Activated CD8-positive, alpha-beta memory T cell treated with anti-CD3 and anti-CD28 coated beads, Interleukin-2, amount 50 U/mL, for 48 hours (primary cell): ENCODE results near the gene RPS6KA2.
A peak's percentile ranks its signal among the peaks of the same experiment; 100 is the strongest.

Source experiments
- DNase-seq: peaks from one replicate; pipeline ENCODE4 v3.0.0-alpha.2; 2020

The RPS6KA2 gene

DNA sequence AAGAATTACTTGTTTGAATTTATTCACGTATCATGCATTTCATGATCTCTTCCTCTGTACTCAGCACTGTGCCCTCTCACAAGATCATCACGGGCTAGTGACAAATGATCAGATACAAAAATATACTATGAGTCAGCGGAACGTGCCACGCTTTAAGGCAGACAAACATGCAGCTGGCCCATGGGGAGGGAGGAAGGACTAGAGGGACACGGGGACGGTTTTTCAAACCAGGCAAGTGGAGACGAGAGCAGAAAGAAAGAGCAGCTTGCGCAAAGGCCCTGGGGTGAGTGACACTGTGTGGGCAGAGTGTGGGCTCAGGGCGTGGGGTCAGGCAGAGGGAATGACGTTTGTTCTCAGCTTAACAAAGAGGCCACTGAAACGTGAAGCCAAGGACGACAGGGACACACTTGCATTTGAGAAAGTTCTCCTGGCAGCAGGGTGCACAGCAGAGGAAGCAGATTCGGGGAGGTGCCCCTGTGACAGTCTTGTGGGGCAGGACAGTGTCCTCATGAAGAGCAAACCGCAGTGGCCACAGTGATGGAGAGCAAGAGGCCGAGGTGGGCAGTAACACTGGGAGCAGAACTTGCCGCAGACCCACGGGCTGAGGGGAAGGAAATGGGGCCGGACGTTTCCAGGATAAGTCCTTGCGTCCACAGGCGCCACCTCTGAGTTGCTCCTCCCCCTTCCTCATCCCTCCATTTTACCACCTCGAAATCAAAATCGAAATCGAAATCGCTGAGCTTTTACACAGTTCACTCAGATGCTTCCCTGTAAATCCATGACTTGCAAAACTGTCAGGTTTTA, 6.9 kb upstream of the RPS6KA2 start:
- peak; percentile 43 for DNase-seq

- peak; percentile 28 for DNase-seq
Measured at GRCh38 chr6:166632731-166633130, 5.7 kb upstream of the RPS6KA2 start.

DNA sequence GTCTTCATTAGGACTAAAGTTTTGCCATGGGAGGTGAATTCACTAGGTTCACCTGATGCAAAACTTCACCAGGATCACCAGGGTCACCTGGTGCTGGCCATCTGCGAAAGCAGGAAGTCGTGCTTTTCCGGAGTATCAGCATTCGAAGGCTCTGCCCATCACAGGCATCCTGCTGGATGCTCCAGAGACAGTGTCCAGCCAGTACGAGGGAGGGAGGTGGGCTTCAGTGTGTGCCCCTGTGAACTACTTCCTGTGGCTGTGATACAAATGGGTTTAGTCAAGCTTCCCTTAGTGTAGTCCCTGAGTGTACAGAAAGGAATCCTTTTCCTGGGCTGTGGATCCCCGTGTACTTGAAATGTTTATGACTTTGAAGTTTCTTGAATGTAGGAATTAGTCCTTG, 3.4 kb upstream of the RPS6KA2 start:
- no peak for DNase-seq

- no peak for DNase-seq
Measured at GRCh38 chr6:166629628-166630027, 2.6 kb upstream of the RPS6KA2 start.

DNA sequence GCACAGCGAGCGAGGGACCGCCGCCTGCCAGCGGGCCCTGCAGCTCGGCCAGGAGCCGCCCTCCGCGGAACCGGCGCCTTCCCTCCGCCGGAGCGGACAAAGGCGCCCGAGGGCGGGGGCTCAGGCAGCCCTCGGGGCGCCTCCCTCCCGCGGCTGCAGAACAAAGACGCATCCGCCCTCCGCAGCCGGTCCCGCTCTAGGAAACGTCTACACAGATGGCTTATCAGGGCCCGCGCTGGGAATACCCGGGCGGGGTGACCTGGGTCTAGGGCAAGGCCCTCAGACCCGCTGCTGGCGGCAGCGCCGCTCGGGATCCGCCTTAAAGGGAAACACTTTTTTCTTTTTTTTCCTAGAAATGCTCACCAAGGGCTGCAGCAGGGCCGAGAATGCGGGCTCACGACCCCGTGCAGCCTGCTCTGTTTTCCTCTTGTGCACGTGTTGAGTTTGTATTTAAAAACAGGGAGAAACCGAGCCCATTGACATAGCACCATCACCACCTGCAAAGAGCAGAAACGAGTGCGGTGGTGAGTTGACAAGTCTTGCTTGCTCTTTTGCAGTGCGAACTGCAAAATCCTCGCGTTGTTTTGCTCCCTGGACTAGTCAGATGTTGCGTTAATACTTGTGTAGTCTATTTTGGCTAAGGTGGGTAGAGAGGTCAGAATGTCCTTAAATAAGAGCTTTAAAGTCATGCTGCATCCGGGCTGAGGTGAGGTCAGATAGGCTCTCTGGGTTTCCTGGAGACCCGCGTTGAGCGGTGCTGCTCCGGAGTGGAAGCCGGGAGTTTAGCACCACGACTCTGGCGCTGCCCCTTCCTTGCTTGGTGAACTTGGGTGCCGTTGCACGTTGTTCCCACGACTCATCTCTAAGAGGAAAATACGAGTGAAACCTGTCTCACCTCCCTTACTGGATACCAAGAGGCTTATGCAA, 1.1 kb upstream of the RPS6KA2 start:
- peak; percentile 72 for DNase-seq

- peak; percentile 66 for DNase-seq
Measured at GRCh38 chr6:166626177-166627032, 646 bp downstream of the RPS6KA2 start.

- DNase-seq = no peak
Measured at GRCh38 chr6:166625356-166625755, 1.7 kb downstream of the RPS6KA2 start.

DNA sequence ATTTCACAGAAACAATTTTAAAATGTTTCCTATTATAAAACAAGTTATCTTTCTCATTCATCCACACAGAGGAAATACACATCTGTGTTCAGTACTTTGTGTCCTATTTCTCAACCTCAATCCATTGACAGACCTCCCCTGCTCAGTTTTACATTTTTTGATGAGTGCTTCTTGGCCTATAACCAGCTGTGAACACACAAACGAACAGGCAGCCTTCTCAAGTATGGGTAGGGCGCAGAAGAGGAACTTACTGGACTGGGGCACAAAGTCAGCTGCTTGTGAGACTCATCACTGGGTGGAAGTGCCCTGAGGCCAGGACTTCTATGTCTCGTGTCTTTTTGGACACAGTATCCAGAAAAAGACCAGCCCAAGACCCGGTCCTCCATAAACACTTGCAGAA, 2.8 kb downstream of the RPS6KA2 start:
- DNase-seq = peak; percentile 41

DNA sequence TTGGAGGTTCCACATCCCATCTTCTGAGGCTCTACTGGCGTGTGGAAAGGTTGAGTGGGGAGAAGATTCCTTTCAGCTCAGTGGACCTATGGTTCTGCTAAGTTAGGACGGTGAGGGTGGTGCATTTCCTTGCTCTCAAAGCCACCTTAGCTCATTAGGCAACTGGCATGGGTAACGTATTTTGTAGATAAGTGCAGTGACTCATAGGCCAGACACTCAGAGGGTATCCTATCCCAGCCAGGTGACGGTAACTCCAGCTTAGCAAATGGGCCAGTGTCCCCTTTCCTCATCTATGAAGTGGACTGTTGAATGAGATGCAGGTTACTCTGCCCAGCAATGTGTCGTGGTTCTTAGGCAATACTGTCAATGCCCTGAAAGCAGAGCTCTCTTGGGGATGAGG, 3.7 kb downstream of the RPS6KA2 start:
- no peak for DNase-seq

GRCh38 chr6:166621114-166621540, 5.9 kb downstream of the RPS6KA2 start:
- no peak for DNase-seq

GRCh38 chr6:166620478-166621113, 6.5 kb downstream of the RPS6KA2 start:
- DNase-seq = no peak

GRCh38 chr6:166619912-166620311, 7.1 kb downstream of the RPS6KA2 start:
- DNase-seq = no peak

DNA sequence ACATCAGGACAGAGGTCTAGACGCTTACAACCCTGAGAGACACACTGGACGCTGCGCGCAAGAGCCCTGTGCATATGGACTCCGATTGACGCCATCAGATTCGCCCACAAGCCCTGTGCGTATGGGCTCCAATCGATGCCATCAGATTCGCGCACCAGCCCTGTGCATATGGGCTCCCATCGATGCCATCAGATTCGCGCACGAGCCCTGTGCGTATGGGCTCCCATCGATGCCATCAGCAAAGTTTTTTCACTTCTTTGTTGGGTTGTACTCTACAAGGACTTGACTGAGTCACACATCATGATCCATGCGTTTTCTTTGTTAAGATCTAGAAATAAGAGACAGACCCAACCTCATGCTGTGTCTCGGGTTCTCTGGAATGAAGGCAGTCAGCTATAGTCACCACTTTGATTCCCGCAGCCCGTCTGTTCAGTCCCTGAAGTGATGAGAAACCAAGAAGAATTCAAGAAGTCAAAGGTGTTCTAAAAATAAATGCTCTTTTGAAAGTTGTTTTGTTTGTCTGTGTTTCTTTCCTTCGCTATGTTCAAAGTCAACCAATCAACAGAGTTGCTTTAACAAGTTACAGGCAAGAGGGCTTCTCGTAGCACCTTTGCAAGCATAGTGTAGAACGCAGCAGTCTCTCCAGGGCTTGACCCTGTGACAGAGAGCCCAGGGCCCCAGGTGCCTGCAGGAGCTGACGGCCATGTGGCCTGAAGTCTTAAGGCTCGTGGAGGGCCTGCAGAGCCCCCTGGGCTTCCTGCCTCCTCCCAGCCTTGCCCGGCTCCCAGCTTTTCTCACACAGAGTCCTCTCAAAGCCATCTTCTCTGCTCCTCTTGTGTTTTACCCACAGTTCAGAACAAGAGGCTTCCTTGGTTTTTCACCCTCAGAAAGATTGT, 7.9 kb downstream of the RPS6KA2 start:
- DNase-seq = no peak

GRCh38 chr6:166618251-166618650, 8.8 kb downstream of the RPS6KA2 start:
- DNase-seq = no peak

- no peak for DNase-seq
Measured at GRCh38 chr6:166617359-166617758, 9.7 kb downstream of the RPS6KA2 start.

DNA sequence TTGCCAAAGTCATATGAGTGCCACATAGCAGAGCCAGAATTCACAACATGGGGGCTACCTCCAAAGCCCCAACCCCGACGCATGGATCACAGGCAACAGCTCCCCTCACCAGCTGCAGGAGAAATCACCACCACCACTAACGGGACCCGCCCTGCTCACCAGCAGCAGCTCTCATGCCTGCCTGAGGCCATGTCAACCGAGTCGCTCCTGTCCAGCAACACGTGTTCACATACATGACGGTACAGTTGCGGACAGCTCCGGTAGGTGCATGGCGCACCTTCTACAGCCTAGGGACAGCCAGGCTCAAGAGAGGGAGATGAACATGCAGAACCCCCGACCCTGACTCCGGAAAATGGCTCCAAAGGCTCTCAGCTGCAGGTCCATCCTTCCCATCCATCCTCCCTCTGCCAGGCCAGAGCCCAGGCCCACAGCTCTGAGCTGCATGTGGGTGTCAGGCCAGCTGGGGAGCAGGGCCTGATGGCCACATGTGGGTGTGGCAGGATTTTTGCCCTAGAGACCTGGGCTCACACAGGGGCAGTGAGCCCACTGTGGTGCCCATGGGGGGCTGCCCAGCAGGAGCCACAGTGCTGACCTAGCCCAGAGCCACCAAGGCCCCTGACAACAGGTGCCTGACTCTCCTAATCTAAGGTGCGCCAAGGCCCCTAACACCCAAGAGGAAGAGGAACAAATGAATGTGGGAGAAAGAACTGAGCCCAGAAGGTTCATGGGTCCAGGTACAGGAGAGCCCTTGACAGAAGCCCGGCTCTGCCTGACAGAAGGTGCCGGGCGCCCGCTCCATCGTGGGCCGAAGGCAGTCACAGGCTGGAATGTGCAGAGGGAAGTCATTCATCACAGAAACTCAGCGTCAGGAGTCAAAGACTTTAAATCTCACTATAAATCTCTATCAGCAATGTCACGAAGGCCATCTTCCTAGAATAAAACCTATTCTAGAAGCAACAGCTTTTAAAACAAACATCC, 10.5 kb downstream of the RPS6KA2 start:
- peak; percentile 43 for DNase-seq

DNA sequence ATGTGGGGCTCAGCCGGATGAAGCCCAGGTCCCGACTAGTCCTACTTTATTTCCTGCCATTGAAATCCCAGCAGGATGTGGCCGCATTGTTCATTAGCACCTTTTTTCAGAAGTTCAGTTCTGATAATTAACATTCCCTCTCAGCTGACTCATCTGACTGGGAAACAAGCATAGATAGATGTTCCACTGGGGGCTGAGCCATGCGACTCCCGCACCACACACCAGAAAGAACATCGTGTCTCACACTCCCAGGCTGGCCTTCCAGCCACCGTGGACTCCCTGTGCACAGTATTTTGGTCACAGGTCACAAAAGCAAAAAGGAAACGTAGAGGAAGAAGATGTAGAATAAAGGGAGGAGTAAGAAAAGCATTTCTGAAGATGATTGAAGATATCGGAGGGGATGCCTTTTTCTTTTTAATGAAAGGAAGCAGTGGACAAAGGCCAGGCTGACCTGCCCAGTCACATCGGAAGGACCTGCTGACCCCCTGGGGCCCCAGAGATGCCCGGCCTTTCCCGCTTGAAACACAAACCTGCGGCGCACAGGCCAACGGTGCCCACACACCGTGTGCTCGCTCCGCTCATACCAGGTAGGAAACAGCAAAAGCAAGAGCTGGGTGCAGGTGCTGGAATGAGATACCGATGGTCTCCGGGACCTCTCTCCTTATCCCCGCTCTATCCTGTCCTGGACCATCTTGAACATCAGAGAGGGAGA, 11.8 kb downstream of the RPS6KA2 start:
- DNase-seq = no peak

DNA sequence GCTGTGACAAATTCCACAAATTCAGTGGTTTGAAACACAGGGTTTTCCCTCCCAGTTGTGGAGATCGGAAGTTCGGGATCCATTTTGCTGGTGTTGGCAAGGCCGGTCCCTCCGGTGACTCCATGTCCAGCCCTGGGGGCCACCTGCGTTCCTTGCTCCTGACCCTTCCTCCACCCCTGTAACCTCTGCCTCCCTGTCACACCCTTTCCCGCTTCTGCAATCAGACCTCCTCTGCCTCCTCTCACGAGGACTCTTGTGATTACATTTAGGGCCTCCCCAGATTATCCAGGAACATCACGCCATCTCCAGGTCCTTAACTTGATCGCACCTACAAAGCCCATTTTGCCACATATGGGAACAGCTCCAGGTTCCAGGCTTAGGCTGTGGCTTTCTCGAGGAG, 12.5 kb downstream of the RPS6KA2 start:
- no peak for DNase-seq

- peak; percentile 41 for DNase-seq
Measured at GRCh38 chr6:166614171-166614583, 12.9 kb downstream of the RPS6KA2 start.
